Measurements from ENCODE around the gene ST8SIA5.

ST8SIA5 gene

DNA sequence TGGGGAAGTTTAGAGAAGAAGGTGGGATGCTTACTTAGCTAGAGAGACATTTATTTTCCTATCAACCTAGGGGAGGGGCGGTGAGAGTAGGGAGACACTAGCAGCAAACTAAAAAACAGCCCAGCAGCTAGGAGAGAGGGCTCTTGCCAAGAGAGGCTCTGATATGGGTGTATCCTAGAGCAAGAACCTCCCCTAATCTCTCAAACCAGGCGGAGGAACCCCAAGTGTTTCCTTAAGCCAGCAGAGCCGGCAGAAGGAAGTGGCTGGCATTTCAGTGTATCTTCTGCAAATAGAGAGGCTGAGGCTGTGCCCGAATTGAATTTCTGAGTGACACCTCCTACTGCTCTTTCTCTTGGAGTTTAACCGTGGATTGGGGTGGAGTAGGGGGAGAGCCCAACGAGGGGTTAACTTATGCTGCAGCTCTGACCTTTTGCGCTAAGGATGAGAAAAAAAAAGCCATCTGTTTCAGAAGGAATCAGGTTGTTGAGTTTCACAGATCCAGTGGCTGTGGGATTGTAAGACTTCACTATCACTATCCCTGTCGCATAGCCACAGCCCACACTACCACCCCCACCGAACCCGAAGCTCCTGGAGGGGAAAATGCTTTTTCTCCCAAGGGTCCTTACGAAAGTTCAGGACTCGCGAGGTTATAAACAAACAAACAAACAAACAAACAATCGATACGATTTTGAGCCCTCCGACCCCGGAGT, 1.4 kb downstream of the ST8SIA5 start:
- TF ChIP-seq RAD21 (IDR thresholded peaks at IDR 0.05; ENCODE audit: low read depth) (no peak), YY1 (IDR thresholded peaks at IDR 0.05; ENCODE audit: low read depth) (no peak), TEAD4 (IDR thresholded peaks at IDR 0.05) (no peak), TAF1 (IDR thresholded peaks at IDR 0.05; ENCODE audit: low read depth) (no peak), FOXM1 (IDR thresholded peaks at IDR 0.05; ENCODE audit: borderline replicate concordance, low read depth) (no peak), ZBTB7A (IDR thresholded peaks at IDR 0.05; ENCODE audit: low read depth) (no peak), EP300 (IDR thresholded peaks at IDR 0.05; ENCODE audit: borderline replicate concordance) (no peak), CREB1 (IDR thresholded peaks at IDR 0.05; ENCODE audit: low read depth) (no peak)
- TF ChIP-seq, protein P1, sequence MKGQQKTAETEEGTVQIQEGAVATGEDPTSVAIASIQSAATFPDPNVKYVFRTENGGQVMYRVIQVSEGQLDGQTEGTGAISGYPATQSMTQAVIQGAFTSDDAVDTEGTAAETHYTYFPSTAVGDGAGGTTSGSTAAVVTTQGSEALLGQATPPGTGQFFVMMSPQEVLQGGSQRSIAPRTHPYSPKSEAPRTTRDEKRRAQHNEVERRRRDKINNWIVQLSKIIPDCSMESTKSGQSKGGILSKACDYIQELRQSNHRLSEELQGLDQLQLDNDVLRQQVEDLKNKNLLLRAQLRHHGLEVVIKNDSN (IDR thresholded peaks at IDR 0.05), result no peak
- TF ChIP-seq, protein P2, sequence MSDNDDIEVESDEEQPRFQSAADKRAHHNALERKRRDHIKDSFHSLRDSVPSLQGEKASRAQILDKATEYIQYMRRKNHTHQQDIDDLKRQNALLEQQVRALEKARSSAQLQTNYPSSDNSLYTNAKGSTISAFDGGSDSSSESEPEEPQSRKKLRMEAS (IDR thresholded peaks at IDR 0.05), result no peak

DNA sequence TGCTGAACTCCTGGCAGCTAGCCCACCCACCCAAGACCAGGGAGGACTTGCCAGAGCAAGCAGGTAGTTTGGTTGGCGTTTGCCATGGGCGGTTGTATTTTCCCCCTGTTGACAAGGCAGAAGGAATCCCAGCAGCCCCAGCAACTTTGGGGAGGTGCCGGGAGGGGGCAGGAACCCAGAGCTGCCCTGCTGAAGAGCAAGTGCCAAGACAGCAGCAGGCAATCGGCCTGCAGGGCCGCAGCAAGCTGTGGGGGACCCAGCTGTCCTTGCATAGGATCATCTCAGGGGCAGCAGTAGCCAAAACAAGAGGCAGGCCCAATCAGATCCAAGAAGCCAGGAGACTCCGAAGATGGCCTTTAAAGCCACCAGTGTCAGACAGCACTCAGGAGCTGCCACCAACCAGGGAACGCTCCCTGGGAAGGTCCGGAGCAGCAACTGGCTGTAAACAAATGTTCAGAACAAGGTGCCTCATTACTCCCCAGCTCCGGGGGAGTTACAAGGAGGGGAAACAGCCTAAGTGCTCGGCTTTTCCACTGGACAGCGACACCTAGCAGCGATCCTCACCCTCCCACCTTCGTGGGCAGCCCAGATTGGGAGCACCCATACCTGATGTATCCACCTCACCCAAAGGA, 2.1 kb downstream of the ST8SIA5 start:
- TF ChIP-seq EGR1 (IDR thresholded peaks at IDR 0.05) (no peak), EP300 (IDR thresholded peaks at IDR 0.05; ENCODE audit: borderline replicate concordance) (no peak), YY1 (IDR thresholded peaks at IDR 0.05; ENCODE audit: low read depth) (no peak), FOXM1 (IDR thresholded peaks at IDR 0.05; ENCODE audit: borderline replicate concordance, low read depth) (no peak), CEBPB (IDR thresholded peaks at IDR 0.05) (no peak), RAD21 (IDR thresholded peaks at IDR 0.05; ENCODE audit: low read depth) (no peak)
- TF ChIP-seq, protein P2 (IDR thresholded peaks at IDR 0.05), result no peak
- TF ChIP-seq, protein P1 (IDR thresholded peaks at IDR 0.05), result no peak

DNA sequence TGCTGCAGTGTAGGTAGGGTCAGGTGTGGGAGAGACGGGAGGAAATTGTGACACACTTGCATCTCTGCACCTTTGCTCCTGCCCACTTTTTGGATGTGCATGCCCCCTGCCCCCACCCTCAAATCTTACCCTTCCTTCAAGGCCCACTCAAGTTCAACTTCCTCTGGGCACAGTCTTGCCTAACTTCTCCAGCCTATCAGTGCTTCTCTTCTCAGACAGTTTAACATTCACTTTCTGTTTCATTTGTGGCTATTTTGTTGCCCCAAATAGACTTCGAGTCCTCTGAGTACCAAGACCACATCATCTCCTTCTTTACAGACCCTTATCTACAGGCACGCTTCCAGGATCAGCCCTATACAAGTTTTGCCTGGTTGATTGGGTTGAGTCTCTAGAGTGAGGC, 2.7 kb downstream of the ST8SIA5 start:
- no peak for TF ChIP-seq RAD21 (IDR thresholded peaks at IDR 0.05; ENCODE audit: low read depth)
- TF ChIP-seq EGR1 (IDR thresholded peaks at IDR 0.05), result no peak
- no peak for TF ChIP-seq ZBTB7A (IDR thresholded peaks at IDR 0.05; ENCODE audit: low read depth)
- TF ChIP-seq TCF12 (IDR thresholded peaks at IDR 0.05; ENCODE audit: low read depth), result no peak
- TF ChIP-seq YY1 (IDR thresholded peaks at IDR 0.05; ENCODE audit: low read depth), result no peak
- TF ChIP-seq NFIC (IDR thresholded peaks at IDR 0.05), result no peak
- no peak for TF ChIP-seq TEAD4 (IDR thresholded peaks at IDR 0.05)
- no peak for TF ChIP-seq EP300 (IDR thresholded peaks at IDR 0.05; ENCODE audit: borderline replicate concordance)

DNA sequence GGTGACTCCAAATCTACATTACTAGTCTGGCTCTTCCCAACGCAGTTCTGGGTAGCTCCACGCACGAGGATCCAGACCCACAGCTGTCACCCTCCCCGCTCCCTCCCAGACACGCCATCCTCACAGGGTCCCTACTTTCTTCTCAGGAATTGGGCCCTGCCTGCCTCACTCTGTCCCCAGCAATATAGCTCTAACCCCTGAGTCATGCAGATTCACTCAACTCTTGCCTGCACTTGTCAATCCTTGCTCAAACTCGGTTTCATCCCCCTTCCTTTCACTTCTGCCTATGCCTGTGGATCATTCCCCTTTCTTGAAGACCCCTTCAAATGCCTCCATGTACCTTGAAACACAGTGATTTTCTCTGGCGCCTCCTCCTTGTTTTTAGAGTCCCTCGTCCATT, 5.0 kb downstream of the ST8SIA5 start:
- no peak for TF ChIP-seq TEAD4 (IDR thresholded peaks at IDR 0.05)
- TF ChIP-seq CEBPB (IDR thresholded peaks at IDR 0.05), result no peak
- TF ChIP-seq REST (IDR thresholded peaks at IDR 0.05; ENCODE audit: low read depth), result no peak
- TF ChIP-seq, protein P2 (IDR thresholded peaks at IDR 0.05), result no peak
- TF ChIP-seq YY1 (IDR thresholded peaks at IDR 0.05; ENCODE audit: low read depth), result no peak
- TF ChIP-seq, protein P1 (IDR thresholded peaks at IDR 0.05), result no peak

- TF ChIP-seq, protein P1 (IDR thresholded peaks at IDR 0.05), result no peak
These were observed 6.2 kb downstream of the ST8SIA5 start for GRCh38 chr18:46750626-46751025.

GRCh38 chr18:46748466-46748865, 8.4 kb downstream of the ST8SIA5 start:
- TF ChIP-seq, protein P2 (IDR thresholded peaks at IDR 0.05), result no peak
- TF ChIP-seq TAF1 (IDR thresholded peaks at IDR 0.05; ENCODE audit: low read depth) (no peak), REST (IDR thresholded peaks at IDR 0.05; ENCODE audit: low read depth) (no peak), EGR1 (IDR thresholded peaks at IDR 0.05) (no peak), TCF12 (IDR thresholded peaks at IDR 0.05; ENCODE audit: low read depth) (no peak), CEBPB (IDR thresholded peaks at IDR 0.05) (no peak), CREB1 (IDR thresholded peaks at IDR 0.05; ENCODE audit: low read depth) (no peak), NFIC (IDR thresholded peaks at IDR 0.05) (no peak), EP300 (IDR thresholded peaks at IDR 0.05; ENCODE audit: borderline replicate concordance) (no peak), ZBTB7A (IDR thresholded peaks at IDR 0.05; ENCODE audit: low read depth) (no peak), TEAD4 (IDR thresholded peaks at IDR 0.05) (no peak), FOXM1 (IDR thresholded peaks at IDR 0.05; ENCODE audit: borderline replicate concordance, low read depth) (no peak), YY1 (IDR thresholded peaks at IDR 0.05; ENCODE audit: low read depth) (no peak), RAD21 (IDR thresholded peaks at IDR 0.05; ENCODE audit: low read depth) (no peak)
- TF ChIP-seq, protein P1 (IDR thresholded peaks at IDR 0.05), result no peak
